Measurements from ENCODE around the gene MSI2.
A peak's percentile ranks its signal among the peaks of the same experiment; 100 is the strongest.

The MSI2 gene

GRCh38 chr17:57600074-57600473 lies 343.8 kb downstream of the MSI2 start:
- in situ Hi-C loops (cut with MboI; ENCODE audit: low pct_unique_long_range_greater_than_20kb, low sequenced_read_pairs), result no loop called here
- peak; percentile 61 for DNase-seq

GRCh38 chr17:57601143-57601735 lies 344.9 kb downstream of the MSI2 start:
- no peak for DNase-seq
- in situ Hi-C loops (cut with MboI; ENCODE audit: low pct_unique_long_range_greater_than_20kb, low sequenced_read_pairs), result no loop called here

GRCh38 chr17:57602896-57603295 lies 346.6 kb downstream of the MSI2 start:
- DNase-seq, result no peak
- in situ Hi-C loops (cut with MboI; ENCODE audit: low pct_unique_long_range_greater_than_20kb, low sequenced_read_pairs), result no loop called here

- no peak for DNase-seq
- in situ Hi-C loops (cut with MboI; ENCODE audit: low pct_unique_long_range_greater_than_20kb, low sequenced_read_pairs), result no loop called here
Observed at GRCh38 chr17:57603546-57603945, 347.2 kb downstream of the MSI2 start.

- peak; percentile 78 for DNase-seq
- in situ Hi-C loops (cut with MboI; ENCODE audit: low pct_unique_long_range_greater_than_20kb, low sequenced_read_pairs), result no loop called here
Observed at GRCh38 chr17:57603978-57604377, 347.7 kb downstream of the MSI2 start.

GRCh38 chr17:57604771-57605674 lies 348.7 kb downstream of the MSI2 start:
- in situ Hi-C loops (cut with MboI; ENCODE audit: low pct_unique_long_range_greater_than_20kb, low sequenced_read_pairs), result no loop called here
- peak; percentile 56 for DNase-seq

- DNase-seq, result no peak
Observed at GRCh38 chr17:57605675-57606105, 349.4 kb downstream of the MSI2 start.

GRCh38 chr17:57606111-57606875 lies 350.0 kb downstream of the MSI2 start:
- no peak for DNase-seq

More at GRCh38 chr17:57605675-57606105, 349.4 kb downstream of the MSI2 start:
- in situ Hi-C loops (cut with MboI; ENCODE audit: low pct_unique_long_range_greater_than_20kb, low sequenced_read_pairs), result no loop called here

GRCh38 chr17:57607553-57608120 lies 351.3 kb downstream of the MSI2 start:
- in situ Hi-C loops (cut with MboI; ENCODE audit: low pct_unique_long_range_greater_than_20kb, low sequenced_read_pairs), result no loop called here
- no peak for DNase-seq

More at GRCh38 chr17:57606111-57606875, 350.0 kb downstream of the MSI2 start:
- in situ Hi-C loops (cut with MboI; ENCODE audit: low pct_unique_long_range_greater_than_20kb, low sequenced_read_pairs), result no loop called here

GRCh38 chr17:57608369-57609124 lies 352.2 kb downstream of the MSI2 start:
- DNase-seq, result no peak
- in situ Hi-C loops (cut with MboI; ENCODE audit: low pct_unique_long_range_greater_than_20kb, low sequenced_read_pairs), result no loop called here

GRCh38 chr17:57609125-57609877 lies 353.0 kb downstream of the MSI2 start:
- in situ Hi-C loops (cut with MboI; ENCODE audit: low pct_unique_long_range_greater_than_20kb, low sequenced_read_pairs), result no loop called here
- no peak for DNase-seq

- in situ Hi-C loops (cut with MboI; ENCODE audit: low pct_unique_long_range_greater_than_20kb, low sequenced_read_pairs), result no loop called here
- no peak for DNase-seq
Observed at GRCh38 chr17:57609878-57610270, 353.6 kb downstream of the MSI2 start.

GRCh38 chr17:57612202-57613071 lies 356.1 kb downstream of the MSI2 start:
- DNase-seq, result peak; percentile 48
- in situ Hi-C loops (cut with MboI; ENCODE audit: low pct_unique_long_range_greater_than_20kb, low sequenced_read_pairs), result no loop called here

GRCh38 chr17:57614742-57615141 lies 358.4 kb downstream of the MSI2 start:
- in situ Hi-C loops (cut with MboI; ENCODE audit: low pct_unique_long_range_greater_than_20kb, low sequenced_read_pairs), result no loop called here
- DNase-seq, result no peak

GRCh38 chr17:57615836-57616757 lies 359.8 kb downstream of the MSI2 start:
- no peak for DNase-seq
- in situ Hi-C loops (cut with MboI; ENCODE audit: low pct_unique_long_range_greater_than_20kb, low sequenced_read_pairs), result no loop called here

- DNase-seq, result no peak
- in situ Hi-C loops (cut with MboI; ENCODE audit: low pct_unique_long_range_greater_than_20kb, low sequenced_read_pairs), result no loop called here
Observed at GRCh38 chr17:57617218-57617617, 360.9 kb downstream of the MSI2 start.
